ENCODE results near the gene UGT1A9. TPM values are rescaled to one million over a fixed set of nuclear protein-coding genes. Genes with fewer than 3 reads are reported as not detected.

UGT1A9 gene
- total RNA-seq, 2 donors from 2014 or later = not detected

- H3K27ac ChIP-seq = no peak overlapping the region
- H3K36me3 ChIP-seq (replicated peaks in 1 of 2; ENCODE audit: insufficient read depth in 1 of 2, low read depth in 2 of 2) = no peaks in the 10 kb centered on the region
- no peak for DNase-seq
- H3K27me3 ChIP-seq = no peaks in the 10 kb centered on the region
- H3K4me3 ChIP-seq = no peak overlapping the region
- 40 to 50% methylated on average over 1 of the region's 1 CpG for WGBS, 2 donors
- intact Hi-C loops (cut with DNase I) = no loop called here
- TF ChIP-seq POLR2A (IDR thresholded peaks at IDR 0.05) = no peak
- TF ChIP-seq, protein P1, sequence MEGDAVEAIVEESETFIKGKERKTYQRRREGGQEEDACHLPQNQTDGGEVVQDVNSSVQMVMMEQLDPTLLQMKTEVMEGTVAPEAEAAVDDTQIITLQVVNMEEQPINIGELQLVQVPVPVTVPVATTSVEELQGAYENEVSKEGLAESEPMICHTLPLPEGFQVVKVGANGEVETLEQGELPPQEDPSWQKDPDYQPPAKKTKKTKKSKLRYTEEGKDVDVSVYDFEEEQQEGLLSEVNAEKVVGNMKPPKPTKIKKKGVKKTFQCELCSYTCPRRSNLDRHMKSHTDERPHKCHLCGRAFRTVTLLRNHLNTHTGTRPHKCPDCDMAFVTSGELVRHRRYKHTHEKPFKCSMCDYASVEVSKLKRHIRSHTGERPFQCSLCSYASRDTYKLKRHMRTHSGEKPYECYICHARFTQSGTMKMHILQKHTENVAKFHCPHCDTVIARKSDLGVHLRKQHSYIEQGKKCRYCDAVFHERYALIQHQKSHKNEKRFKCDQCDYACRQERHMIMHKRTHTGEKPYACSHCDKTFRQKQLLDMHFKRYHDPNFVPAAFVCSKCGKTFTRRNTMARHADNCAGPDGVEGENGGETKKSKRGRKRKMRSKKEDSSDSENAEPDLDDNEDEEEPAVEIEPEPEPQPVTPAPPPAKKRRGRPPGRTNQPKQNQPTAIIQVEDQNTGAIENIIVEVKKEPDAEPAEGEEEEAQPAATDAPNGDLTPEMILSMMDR (IDR thresholded peaks at IDR 0.05) = no peak
- no peak for ATAC-seq
- no peaks in the 10 kb centered on the region for H3K9me3 ChIP-seq
- peaks cover 14% of the 10 kb centered on the region for H3K4me1 ChIP-seq
Measured at GRCh38 chr2:233706720-233707119, 35.0 kb downstream of the UGT1A9 start.

DNA sequence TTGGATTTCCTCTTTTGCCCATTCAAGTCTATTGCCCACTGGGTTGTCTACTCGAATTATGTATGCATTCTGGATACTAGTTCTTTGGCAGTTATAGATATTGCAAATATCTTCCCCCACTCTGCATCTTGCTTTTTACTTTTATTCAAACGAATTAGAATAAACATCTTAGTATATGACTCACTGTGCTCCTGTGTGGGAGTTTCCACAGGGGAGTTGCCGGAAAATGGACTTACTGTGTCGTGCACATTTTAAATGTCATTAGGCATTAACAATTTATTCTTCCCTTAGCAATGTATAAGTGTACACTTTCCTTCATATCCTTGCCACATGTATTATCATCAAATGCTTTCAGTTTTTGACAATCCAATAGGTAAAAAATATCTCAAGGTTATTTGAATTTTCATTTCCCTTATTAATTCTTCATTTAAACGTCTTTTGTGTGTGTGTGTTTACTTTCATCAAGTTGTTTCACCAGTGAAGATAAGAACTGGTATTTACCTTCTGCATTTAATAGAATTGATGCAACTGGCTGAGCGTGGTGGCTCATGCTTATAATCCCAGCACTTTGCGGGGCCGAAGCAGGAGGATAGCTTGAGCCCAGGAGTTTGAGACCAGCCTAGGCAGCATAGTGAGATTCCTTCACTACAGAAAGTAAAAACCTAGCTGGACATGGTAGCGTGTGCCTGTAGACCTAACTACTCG lies 36.4 kb downstream of the UGT1A9 start:
- DNase-seq (no peak), ATAC-seq (no peak)
- no peak overlapping the region for H3K27ac ChIP-seq
- H3K36me3 ChIP-seq (replicated peaks in 1 of 2; ENCODE audit: insufficient read depth in 1 of 2, low read depth in 2 of 2) = no peaks in the 10 kb centered on the region
- intact Hi-C loops (cut with DNase I) = no loop called here
- 58 to 70% methylated on average over 10 of the region's 10 CpGs for WGBS, 2 donors
- no peaks in the 10 kb centered on the region for H3K9me3 ChIP-seq
- H3K4me1 ChIP-seq = peaks cover 14% of the 10 kb centered on the region
- H3K27me3 ChIP-seq = no peaks in the 10 kb centered on the region
- H3K4me3 ChIP-seq = no peak overlapping the region
- TF ChIP-seq, protein P1 (IDR thresholded peaks at IDR 0.05) = no peak
- no peak for TF ChIP-seq POLR2A (IDR thresholded peaks at IDR 0.05)

DNA sequence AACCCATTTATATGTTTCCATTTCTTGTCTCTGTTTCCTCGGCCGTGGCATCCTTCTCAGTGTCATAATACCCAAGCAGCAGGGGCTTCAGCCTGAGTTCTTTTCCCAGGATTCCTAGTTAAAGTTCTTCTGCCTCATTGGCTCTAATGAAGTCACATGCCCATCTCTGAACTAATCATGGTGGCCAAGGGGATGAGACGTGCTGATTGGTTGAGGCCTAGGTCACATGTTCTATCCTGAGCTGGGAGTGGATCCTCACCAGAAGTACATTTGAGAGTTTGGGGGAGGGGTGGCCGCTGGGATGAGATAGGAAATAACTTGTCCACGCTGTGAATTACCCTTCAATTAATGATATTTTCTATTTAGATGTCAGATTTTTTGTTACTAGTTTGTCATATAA lies 37.2 kb downstream of the UGT1A9 start:
- ATAC-seq (no peak), DNase-seq (no peak)
- no peaks in the 10 kb centered on the region for H3K9me3 ChIP-seq
- no peaks in the 10 kb centered on the region for H3K36me3 ChIP-seq (replicated peaks in 1 of 2; ENCODE audit: insufficient read depth in 1 of 2, low read depth in 2 of 2)
- H3K27ac ChIP-seq = no peak overlapping the region
- intact Hi-C loops (cut with DNase I) = no loop called here
- 68 to 80% methylated on average over 5 of the region's 5 CpGs for WGBS, 2 donors
- H3K4me3 ChIP-seq = no peak overlapping the region
- TF ChIP-seq, protein P1 (IDR thresholded peaks at IDR 0.05) = no peak
- TF ChIP-seq POLR2A (IDR thresholded peaks at IDR 0.05) = no peak
- H3K27me3 ChIP-seq = no peaks in the 10 kb centered on the region
- H3K4me1 ChIP-seq = peaks cover 14% of the 10 kb centered on the region

- intact Hi-C loops (cut with DNase I) = no loop called here
- H3K4me1 ChIP-seq = peaks cover 5% of the 10 kb centered on the region
- no peak overlapping the region for H3K27ac ChIP-seq
- no peak for TF ChIP-seq POLR2A (IDR thresholded peaks at IDR 0.05)
- TF ChIP-seq, protein P1 (IDR thresholded peaks at IDR 0.05) = peak; percentile 73 to 92 (median 79)
- WGBS, 2 donors = 26 to 27% methylated on average over 11 of the region's 11 CpGs
- H3K9me3 ChIP-seq = no peaks in the 10 kb centered on the region
- peak; percentile 81 to 89 (median 84) for DNase-seq
- no peaks in the 10 kb centered on the region for H3K27me3 ChIP-seq
- H3K36me3 ChIP-seq (replicated peaks in 1 of 2; ENCODE audit: insufficient read depth in 1 of 2, low read depth in 2 of 2) = no peaks in the 10 kb centered on the region
- peak; percentile 89 for ATAC-seq
- no peak overlapping the region for H3K4me3 ChIP-seq
Measured at GRCh38 chr2:233711312-233712008, 39.8 kb downstream of the UGT1A9 start.
